Measurements from ENCODE around the gene MAGEF1. TPM values are rescaled to one million over a fixed set of nuclear protein-coding genes. Genes with fewer than 3 reads are reported as not detected.

MAGEF1 gene
- total and polyA plus RNA-seq, 2 of the 8 experiments (the other 6 are each of a cell fraction or from before 2014, with no cell fraction given): 26.5 to 56.7 TPM

DNA sequence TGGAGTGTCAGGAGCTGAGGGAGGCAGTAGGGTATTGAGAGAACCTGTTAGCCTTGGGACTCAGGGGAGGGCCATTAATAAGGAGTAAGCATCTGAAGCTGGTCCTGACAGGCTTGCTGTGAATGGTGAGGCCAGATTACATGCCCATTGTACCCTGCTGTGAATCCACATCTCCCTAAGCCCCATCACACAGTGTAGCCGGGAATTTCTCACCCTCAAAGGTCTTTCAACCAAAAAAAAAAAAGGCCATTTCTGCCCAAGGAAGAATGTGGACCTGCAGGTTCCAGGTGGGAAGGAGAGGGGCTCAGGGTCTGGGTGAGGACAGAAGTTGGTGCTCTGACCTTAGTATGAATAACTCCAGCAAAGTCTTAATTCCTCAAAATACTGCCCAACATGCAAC, 37.2 kb downstream of the MAGEF1 start (continued):
- TF ChIP-seq POLR2A (IDR thresholded peaks at IDR 0.05; ENCODE audit: control extremely low read depth in 1 of 2, low read depth in 2 of 2, low read length in 2 of 2): no peak
